ENCODE results near the gene YPEL5.

DNA sequence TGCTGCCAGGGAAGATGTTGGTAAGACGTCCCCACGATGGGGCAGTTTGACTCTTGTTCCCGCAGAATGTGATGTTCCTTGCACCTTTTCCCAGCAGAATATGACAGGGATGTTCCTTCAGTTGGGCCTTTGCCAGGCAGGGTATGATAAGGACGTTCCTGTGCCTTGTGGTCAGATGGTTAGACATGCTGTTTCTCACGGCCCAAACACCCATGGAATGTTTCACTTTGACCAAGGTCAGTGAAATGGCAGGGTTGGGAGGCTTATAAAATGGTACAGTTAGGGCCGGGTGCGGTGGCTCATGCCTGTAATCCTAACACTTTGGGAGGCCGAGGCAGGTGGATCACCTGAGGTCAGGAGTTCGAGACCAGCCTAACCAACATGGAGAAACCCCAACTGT lies 40.3 kb upstream of the YPEL5 start:
- TF ChIP-seq, protein P1, sequence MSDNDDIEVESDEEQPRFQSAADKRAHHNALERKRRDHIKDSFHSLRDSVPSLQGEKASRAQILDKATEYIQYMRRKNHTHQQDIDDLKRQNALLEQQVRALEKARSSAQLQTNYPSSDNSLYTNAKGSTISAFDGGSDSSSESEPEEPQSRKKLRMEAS (IDR thresholded peaks at IDR 0.05): no peak
- TF ChIP-seq, protein P2, sequence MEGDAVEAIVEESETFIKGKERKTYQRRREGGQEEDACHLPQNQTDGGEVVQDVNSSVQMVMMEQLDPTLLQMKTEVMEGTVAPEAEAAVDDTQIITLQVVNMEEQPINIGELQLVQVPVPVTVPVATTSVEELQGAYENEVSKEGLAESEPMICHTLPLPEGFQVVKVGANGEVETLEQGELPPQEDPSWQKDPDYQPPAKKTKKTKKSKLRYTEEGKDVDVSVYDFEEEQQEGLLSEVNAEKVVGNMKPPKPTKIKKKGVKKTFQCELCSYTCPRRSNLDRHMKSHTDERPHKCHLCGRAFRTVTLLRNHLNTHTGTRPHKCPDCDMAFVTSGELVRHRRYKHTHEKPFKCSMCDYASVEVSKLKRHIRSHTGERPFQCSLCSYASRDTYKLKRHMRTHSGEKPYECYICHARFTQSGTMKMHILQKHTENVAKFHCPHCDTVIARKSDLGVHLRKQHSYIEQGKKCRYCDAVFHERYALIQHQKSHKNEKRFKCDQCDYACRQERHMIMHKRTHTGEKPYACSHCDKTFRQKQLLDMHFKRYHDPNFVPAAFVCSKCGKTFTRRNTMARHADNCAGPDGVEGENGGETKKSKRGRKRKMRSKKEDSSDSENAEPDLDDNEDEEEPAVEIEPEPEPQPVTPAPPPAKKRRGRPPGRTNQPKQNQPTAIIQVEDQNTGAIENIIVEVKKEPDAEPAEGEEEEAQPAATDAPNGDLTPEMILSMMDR (IDR thresholded peaks at IDR 0.05): no peak
- no peak for TF ChIP-seq POLR2A (IDR thresholded peaks at IDR 0.05; ENCODE audit: low read length)
- no peak for TF ChIP-seq SMC3 (IDR thresholded peaks at IDR 0.05)
